HG03103 (cell line): ENCODE data around the gene KLF3.
"Not testable (repeated sequence)": the region's sequence is repeated elsewhere in the genome, so short reads cannot be mapped to it uniquely, and the experiment has no call there.

Experiments
- ATAC-seq: cut with Tn5 transposase; IDR thresholded peaks from one replicate; pipeline ENCODE4 v1.9.1; 2021; ENCODE audit warnings: low read depth; ENCODE audit not compliant: unreplicated experiment

KLF3 gene

GRCh38 chr4:38663801-38664705 lies at the start of gene KLF3:
TSS of gene KLF3 (plus strand) at chr4:38664199. CDS start at chr4:38680626, 16,427 bp downstream.
- ATAC-seq: peak; percentile 63

GRCh38 chr4:38614231-38614630 lies 49.8 kb upstream of the KLF3 start:
- no peak for ATAC-seq

- no peak for ATAC-seq
Measured at GRCh38 chr4:38615847-38616246, 48.2 kb upstream of the KLF3 start.

- ATAC-seq: no peak
Measured at GRCh38 chr4:38618505-38618904, 45.5 kb upstream of the KLF3 start.

GRCh38 chr4:38619316-38619715 lies 44.7 kb upstream of the KLF3 start:
- ATAC-seq: no peak

- no peak for ATAC-seq
Measured at GRCh38 chr4:38620065-38620464, 43.9 kb upstream of the KLF3 start.

- no peak for ATAC-seq
Measured at GRCh38 chr4:38620527-38621027, 43.4 kb upstream of the KLF3 start.

GRCh38 chr4:38621028-38621684 lies 42.8 kb upstream of the KLF3 start:
- ATAC-seq: no peak

GRCh38 chr4:38621831-38622230 lies 42.2 kb upstream of the KLF3 start:
- no peak for ATAC-seq

- ATAC-seq: not testable (repeated sequence)
Measured at GRCh38 chr4:38622340-38622739, 41.7 kb upstream of the KLF3 start.

- no peak for ATAC-seq
Measured at GRCh38 chr4:38623260-38623659, 40.7 kb upstream of the KLF3 start.

GRCh38 chr4:38624311-38624710 lies 39.7 kb upstream of the KLF3 start:
- no peak for ATAC-seq

GRCh38 chr4:38625508-38625907 lies 38.5 kb upstream of the KLF3 start:
- ATAC-seq: no peak

- ATAC-seq: not testable (repeated sequence)
Measured at GRCh38 chr4:38626901-38627444, 37.0 kb upstream of the KLF3 start.

GRCh38 chr4:38630519-38630918 lies 33.5 kb upstream of the KLF3 start:
- no peak for ATAC-seq

- ATAC-seq: no peak
Measured at GRCh38 chr4:38634047-38634759, 29.8 kb upstream of the KLF3 start.

GRCh38 chr4:38639242-38639641 lies 24.8 kb upstream of the KLF3 start:
- no peak for ATAC-seq

GRCh38 chr4:38641811-38642210 lies 22.2 kb upstream of the KLF3 start:
- ATAC-seq: no peak

GRCh38 chr4:38644201-38644600 lies 19.8 kb upstream of the KLF3 start:
- no peak for ATAC-seq

- ATAC-seq: no peak
Measured at GRCh38 chr4:38647101-38647819, 16.7 kb upstream of the KLF3 start.
